Measurements from ENCODE around the gene SAPCD1. TPM values are rescaled to one million over a fixed set of nuclear protein-coding genes. Genes with fewer than 3 reads are reported as not detected.
"Not testable (repeated sequence)": the region's sequence is repeated elsewhere in the genome, so short reads cannot be mapped to it uniquely, and the experiment has no call there.

Gene SAPCD1
- total and polyA plus RNA-seq, 10 of the 15 experiments (the other 5 are each of a cell fraction or from before 2014, with no cell fraction given) = 1.6 to 13.0 (median 5.4) TPM

- ChIA-PET RAD21 (ENCODE audit: unreplicated experiment) (interaction anchor here (0.6 kb wide), 1 partner anchor 13 kb away, joined by 3 read pairs; no protein-coding TSS in a partner anchor), CTCF (interaction anchor here (0.6 to 1.4 kb wide), 5 partner anchors 10 to 113 kb away, joined by 3 to 9 read pairs (median 4); no protein-coding TSS in a partner anchor), POLR2A (interaction anchor here (0.6 to 0.7 kb wide), 3 partner anchors 24 to 39 kb away, joined by 3 to 4 read pairs (median 3); no protein-coding TSS in a partner anchor), SMC1A (ENCODE audit: uncharacterized antibody, unreplicated experiment) (interaction anchor here (1.3 kb wide), 1 partner anchor 12 kb away, joined by 4 read pairs; no protein-coding TSS in a partner anchor)
- BruUV-seq (replicated peaks); H3K27ac ChIP-seq (ENCODE audit: control insufficient read depth, insufficient read depth); H3K4me1 ChIP-seq (ENCODE audit: control insufficient read depth, insufficient read depth, low read length); H3K9ac ChIP-seq (ENCODE audit: control insufficient read depth, insufficient read depth, low read length); in situ Hi-C loops (cut with MboI); ATAC-seq; H3K9me3 ChIP-seq (replicated peaks; ENCODE audit: control insufficient read depth, insufficient read depth, low read length); H2AFZ ChIP-seq (ENCODE audit: control insufficient read depth, low read depth, low read length); H4K20me1 ChIP-seq (ENCODE audit: control insufficient read depth, insufficient read depth); H3K4me3 ChIP-seq; DNase-seq (ENCODE audit: low read depth, low spot score); FAIRE-seq; H3K4me2 ChIP-seq (ENCODE audit: control insufficient read depth, insufficient read depth); intact Hi-C loops (cut with micrococcal nuclease; ENCODE audit: unreplicated experiment); H3K36me3 ChIP-seq (ENCODE audit: control insufficient read depth in 2 of 2, insufficient read depth in 2 of 2, low read length in 1 of 2); H3K27me3 ChIP-seq (replicated peaks in 1 of 2; ENCODE audit: control insufficient read depth in 2 of 2, insufficient read depth in 2 of 2, low read length in 1 of 2): not testable (repeated sequence)
- H3K79me2 ChIP-seq (ENCODE audit: control insufficient read depth, insufficient read depth, low read length) = peaks cover 10% of the 10 kb centered on the region
- WGBS (ENCODE audit: insufficient coverage, insufficient replicate concordance, low lambda C conversion rate, missing lambda C conversion rate) = 94% methylated on average over 8 of the region's 8 CpGs
Measured at GRCh38 chr6:31801031-31801927, 38.8 kb downstream of the SAPCD1 start.

DNA sequence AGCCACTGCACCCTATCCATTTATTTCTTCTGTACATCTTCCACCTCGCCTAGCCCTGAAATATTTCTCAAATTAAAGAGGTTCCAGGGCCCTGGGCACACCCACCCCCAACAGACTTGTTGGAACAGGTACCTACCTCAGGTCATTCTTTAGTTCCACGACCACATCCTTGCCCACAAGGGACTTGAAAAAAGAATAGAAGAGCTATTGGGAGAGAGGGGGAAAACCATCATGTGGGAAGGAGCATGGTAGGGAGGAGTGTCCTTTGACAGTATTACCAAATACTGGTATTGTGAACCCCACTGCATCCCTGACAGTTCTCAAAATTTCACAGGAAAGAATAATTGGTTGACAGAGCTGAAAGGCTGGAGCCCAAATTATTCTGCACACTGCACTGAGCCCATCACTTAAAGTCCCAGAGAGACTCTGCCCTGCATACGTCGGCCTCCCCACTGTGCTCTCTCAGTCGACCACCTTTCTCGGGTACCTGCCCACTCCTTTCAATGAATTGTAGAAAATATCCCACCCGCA is 43.5 kb downstream of the SAPCD1 start:
- Histone ChIP-seq H3K79me2 (ENCODE audit: control insufficient read depth, insufficient read depth, low read length) (peaks cover 15% of the 10 kb centered on the region), H3K9ac (ENCODE audit: control insufficient read depth, insufficient read depth, low read length) (peak overlapping the region; percentile 96), H3K9me3 (replicated peaks; ENCODE audit: control insufficient read depth, insufficient read depth, low read length) (no peaks in the 10 kb centered on the region), H3K27me3 (replicated peaks in 1 of 2; ENCODE audit: control insufficient read depth in 2 of 2, insufficient read depth in 2 of 2, low read length in 1 of 2) (no peaks in the 10 kb centered on the region), H2AFZ (ENCODE audit: control insufficient read depth, low read depth, low read length) (peak overlapping the region; percentile 85), H3K4me3 (peak overlapping the region; percentile 92), H3K36me3 (ENCODE audit: control insufficient read depth in 2 of 2, insufficient read depth in 2 of 2, low read length in 1 of 2) (no peaks in the 10 kb centered on the region; a peak in 1 of 4 replicates), H3K4me2 (ENCODE audit: control insufficient read depth, insufficient read depth) (peak overlapping the region; percentile 86), H3K4me1 (ENCODE audit: control insufficient read depth, insufficient read depth, low read length) (0 out of 2 replicates have a peak, but pooled peaks cover 3% of the 10 kb centered on the region), H3K27ac (ENCODE audit: control insufficient read depth, insufficient read depth) (peak overlapping the region; percentile 81), H4K20me1 (ENCODE audit: control insufficient read depth, insufficient read depth) (no peaks in the 10 kb centered on the region)
- ChIA-PET SMC1A (ENCODE audit: uncharacterized antibody, unreplicated experiment) (interaction anchor here (0.7 to 3.8 kb wide), 13 partner anchors 9 to 554 kb away, joined by 3 to 22 read pairs (median 8); partner anchors contain the start of genes CLIC1, HSPA1A, HSPA1B and HSPA1L), CTCF (interaction anchor here (1.2 to 4.1 kb wide), 9 partner anchors 10 to 76 kb away, joined by 3 to 26 read pairs (median 7); partner anchors contain the start of genes MSH5, NEU1 and VARS1), RAD21 (ENCODE audit: unreplicated experiment) (interaction anchor here (1.2 to 3.1 kb wide), 8 partner anchors 8 to 67 kb away, joined by 6 to 37 read pairs (median 10); partner anchors contain the start of genes CLIC1, HSPA1A, HSPA1B and HSPA1L), POLR2A (interaction anchor here (0.6 to 3.5 kb wide), 20 partner anchors 9 to 229 kb away, joined by 3 to 44 read pairs (median 5); partner anchors contain the start of genes ABHD16A, CLIC1, HSPA1A and HSPA1B)
- in situ Hi-C loops (cut with MboI) = no loop called here
- DNase-seq (ENCODE audit: low read depth, low spot score) = no peak
- intact Hi-C loops (cut with micrococcal nuclease; ENCODE audit: unreplicated experiment) = no loop called here
- peak; percentile 59 for ATAC-seq
- WGBS (ENCODE audit: insufficient coverage, insufficient replicate concordance, low lambda C conversion rate, missing lambda C conversion rate) = 9% methylated on average over 7 of the region's 7 CpGs
- no TSS peak for BruUV-seq (replicated peaks)
- no peak for FAIRE-seq
- TF ChIP-seq, protein P1, sequence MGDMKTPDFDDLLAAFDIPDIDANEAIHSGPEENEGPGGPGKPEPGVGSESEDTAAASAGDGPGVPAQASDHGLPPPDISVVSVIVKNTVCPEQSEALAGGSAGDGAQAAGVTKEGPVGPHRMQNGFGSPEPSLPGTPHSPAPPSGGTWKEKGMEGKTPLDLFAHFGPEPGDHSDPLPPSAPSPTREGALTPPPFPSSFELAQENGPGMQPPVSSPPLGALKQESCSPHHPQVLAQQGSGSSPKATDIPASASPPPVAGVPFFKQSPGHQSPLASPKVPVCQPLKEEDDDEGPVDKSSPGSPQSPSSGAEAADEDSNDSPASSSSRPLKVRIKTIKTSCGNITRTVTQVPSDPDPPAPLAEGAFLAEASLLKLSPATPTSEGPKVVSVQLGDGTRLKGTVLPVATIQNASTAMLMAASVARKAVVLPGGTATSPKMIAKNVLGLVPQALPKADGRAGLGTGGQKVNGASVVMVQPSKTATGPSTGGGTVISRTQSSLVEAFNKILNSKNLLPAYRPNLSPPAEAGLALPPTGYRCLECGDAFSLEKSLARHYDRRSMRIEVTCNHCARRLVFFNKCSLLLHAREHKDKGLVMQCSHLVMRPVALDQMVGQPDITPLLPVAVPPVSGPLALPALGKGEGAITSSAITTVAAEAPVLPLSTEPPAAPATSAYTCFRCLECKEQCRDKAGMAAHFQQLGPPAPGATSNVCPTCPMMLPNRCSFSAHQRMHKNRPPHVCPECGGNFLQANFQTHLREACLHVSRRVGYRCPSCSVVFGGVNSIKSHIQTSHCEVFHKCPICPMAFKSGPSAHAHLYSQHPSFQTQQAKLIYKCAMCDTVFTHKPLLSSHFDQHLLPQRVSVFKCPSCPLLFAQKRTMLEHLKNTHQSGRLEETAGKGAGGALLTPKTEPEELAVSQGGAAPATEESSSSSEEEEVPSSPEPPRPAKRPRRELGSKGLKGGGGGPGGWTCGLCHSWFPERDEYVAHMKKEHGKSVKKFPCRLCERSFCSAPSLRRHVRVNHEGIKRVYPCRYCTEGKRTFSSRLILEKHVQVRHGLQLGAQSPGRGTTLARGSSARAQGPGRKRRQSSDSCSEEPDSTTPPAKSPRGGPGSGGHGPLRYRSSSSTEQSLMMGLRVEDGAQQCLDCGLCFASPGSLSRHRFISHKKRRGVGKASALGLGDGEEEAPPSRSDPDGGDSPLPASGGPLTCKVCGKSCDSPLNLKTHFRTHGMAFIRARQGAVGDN (IDR thresholded peaks at IDR 0.05) = no peak
- TF ChIP-seq RELB (IDR thresholded peaks at IDR 0.05; ENCODE audit: low read depth) (no peak), SRF (IDR thresholded peaks at IDR 0.05; ENCODE audit: low read depth in 2 of 2, low read length in 2 of 2) (no peak), RCOR1 (conservative IDR thresholded peaks at IDR 0.05; ENCODE audit: low read depth, low read length) (no peak), WRNIP1 (IDR thresholded peaks at IDR 0.05; ENCODE audit: borderline replicate concordance, low read depth, low read length) (0 out of 2 replicates have a peak, but pooled peaks have one; percentile 27), DPF2 (IDR thresholded peaks at IDR 0.05) (0 out of 2 replicates have a peak, but pooled peaks have one; percentile 1), CBX5 (IDR thresholded peaks at IDR 0.05; ENCODE audit: low read depth) (no peak)

Data from GM12878 (cell line).